Inflammatory macrophage (primary cell): ENCODE data around the gene TTC21A.
"Not testable (repeated sequence)": the region's sequence is repeated elsewhere in the genome, so short reads cannot be mapped to it uniquely, and the experiment has no call there.

Experiments used
- DNase-seq, 2 donors: peaks; one replicate each; pipeline ENCODE4 v3.0.0-alpha.2; 2020 to 2022

The TTC21A gene

GRCh38 chr3:39150803-39151631 lies 43.5 kb downstream of the TTC21A start:
- DNase-seq, result peak in 1 of 2 donors; percentile 51

- DNase-seq, result no peak
Observed at GRCh38 chr3:39153977-39154279, 46.4 kb downstream of the TTC21A start.

- no peak for DNase-seq
Observed at GRCh38 chr3:39154280-39155021, 47.0 kb downstream of the TTC21A start.

- DNase-seq, result no peak
Observed at GRCh38 chr3:39156421-39156820, 48.9 kb downstream of the TTC21A start.

- DNase-seq, result no peak
Observed at GRCh38 chr3:39157359-39157758, 49.9 kb downstream of the TTC21A start.

GRCh38 chr3:39158148-39158715 lies 50.8 kb downstream of the TTC21A start:
- DNase-seq, result no peak

- no peak for DNase-seq
Observed at GRCh38 chr3:39164414-39164813, 56.9 kb downstream of the TTC21A start.

GRCh38 chr3:39165518-39165917 lies 58.0 kb downstream of the TTC21A start:
- no peak for DNase-seq

GRCh38 chr3:39166134-39166710 lies 58.7 kb downstream of the TTC21A start:
- DNase-seq, result peak; percentile 30 to 48

GRCh38 chr3:39166932-39167532 lies 59.6 kb downstream of the TTC21A start:
- DNase-seq, result peak; percentile 91 to 98

GRCh38 chr3:39168156-39168780 lies 60.8 kb downstream of the TTC21A start:
- DNase-seq, result no peak

GRCh38 chr3:39169712-39170111 lies 62.2 kb downstream of the TTC21A start:
- peak in 1 of 2 donors; percentile 26 for DNase-seq

- no peak for DNase-seq
Observed at GRCh38 chr3:39170461-39170860, 63.0 kb downstream of the TTC21A start.

- not testable (repeated sequence) for DNase-seq
Observed at GRCh38 chr3:39170877-39171276, 63.4 kb downstream of the TTC21A start.

GRCh38 chr3:39171860-39172259 lies 64.4 kb downstream of the TTC21A start:
- DNase-seq, result no peak

GRCh38 chr3:39173318-39174125 lies 66.0 kb downstream of the TTC21A start:
- no peak for DNase-seq

GRCh38 chr3:39176025-39176714 lies 68.7 kb downstream of the TTC21A start:
- DNase-seq, result no peak

- DNase-seq, result peak; percentile 86 to 90
Observed at GRCh38 chr3:39177708-39178332, 70.3 kb downstream of the TTC21A start.

- no peak for DNase-seq
Observed at GRCh38 chr3:39178553-39178952, 71.1 kb downstream of the TTC21A start.

- DNase-seq, result no peak
Observed at GRCh38 chr3:39180183-39180545, 72.7 kb downstream of the TTC21A start.
